ENCODE results near the gene COX20.

DNA sequence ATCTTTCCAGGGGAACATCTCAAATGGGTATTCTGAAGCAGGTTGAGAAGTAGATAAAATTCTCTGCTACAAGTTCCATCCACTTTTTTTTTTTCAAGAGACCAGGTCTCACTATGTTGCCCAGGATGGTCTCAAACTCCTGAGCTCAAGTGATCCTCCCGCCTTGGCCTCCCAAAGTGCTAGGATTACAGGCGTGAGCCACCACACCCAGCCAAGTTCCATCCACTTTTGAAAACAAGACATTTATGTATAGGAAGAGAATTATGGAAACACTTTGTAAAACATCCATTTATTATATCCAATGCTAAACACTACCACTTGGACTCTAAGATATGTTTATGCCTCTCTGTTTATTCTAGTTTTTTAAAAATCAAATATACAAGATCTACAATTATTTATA is 15.4 kb downstream of the COX20 start:
- TF ChIP-seq TEAD4 (IDR thresholded peaks at IDR 0.05) (no peak), RAD21 (IDR thresholded peaks at IDR 0.05; ENCODE audit: low read depth) (no peak), ZBTB7A (IDR thresholded peaks at IDR 0.05; ENCODE audit: low read depth) (no peak), TAF1 (IDR thresholded peaks at IDR 0.05; ENCODE audit: low read depth) (no peak), CREB1 (IDR thresholded peaks at IDR 0.05; ENCODE audit: low read depth) (no peak), YY1 (IDR thresholded peaks at IDR 0.05; ENCODE audit: low read depth) (no peak), FOXM1 (IDR thresholded peaks at IDR 0.05; ENCODE audit: borderline replicate concordance, low read depth) (no peak), EP300 (IDR thresholded peaks at IDR 0.05; ENCODE audit: borderline replicate concordance) (no peak), CEBPB (IDR thresholded peaks at IDR 0.05) (no peak), NFIC (IDR thresholded peaks at IDR 0.05) (no peak)
- TF ChIP-seq, protein P1, sequence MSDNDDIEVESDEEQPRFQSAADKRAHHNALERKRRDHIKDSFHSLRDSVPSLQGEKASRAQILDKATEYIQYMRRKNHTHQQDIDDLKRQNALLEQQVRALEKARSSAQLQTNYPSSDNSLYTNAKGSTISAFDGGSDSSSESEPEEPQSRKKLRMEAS (IDR thresholded peaks at IDR 0.05): no peak
- TF ChIP-seq, protein P2, sequence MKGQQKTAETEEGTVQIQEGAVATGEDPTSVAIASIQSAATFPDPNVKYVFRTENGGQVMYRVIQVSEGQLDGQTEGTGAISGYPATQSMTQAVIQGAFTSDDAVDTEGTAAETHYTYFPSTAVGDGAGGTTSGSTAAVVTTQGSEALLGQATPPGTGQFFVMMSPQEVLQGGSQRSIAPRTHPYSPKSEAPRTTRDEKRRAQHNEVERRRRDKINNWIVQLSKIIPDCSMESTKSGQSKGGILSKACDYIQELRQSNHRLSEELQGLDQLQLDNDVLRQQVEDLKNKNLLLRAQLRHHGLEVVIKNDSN (IDR thresholded peaks at IDR 0.05): no peak
- TF ChIP-seq, protein P3, sequence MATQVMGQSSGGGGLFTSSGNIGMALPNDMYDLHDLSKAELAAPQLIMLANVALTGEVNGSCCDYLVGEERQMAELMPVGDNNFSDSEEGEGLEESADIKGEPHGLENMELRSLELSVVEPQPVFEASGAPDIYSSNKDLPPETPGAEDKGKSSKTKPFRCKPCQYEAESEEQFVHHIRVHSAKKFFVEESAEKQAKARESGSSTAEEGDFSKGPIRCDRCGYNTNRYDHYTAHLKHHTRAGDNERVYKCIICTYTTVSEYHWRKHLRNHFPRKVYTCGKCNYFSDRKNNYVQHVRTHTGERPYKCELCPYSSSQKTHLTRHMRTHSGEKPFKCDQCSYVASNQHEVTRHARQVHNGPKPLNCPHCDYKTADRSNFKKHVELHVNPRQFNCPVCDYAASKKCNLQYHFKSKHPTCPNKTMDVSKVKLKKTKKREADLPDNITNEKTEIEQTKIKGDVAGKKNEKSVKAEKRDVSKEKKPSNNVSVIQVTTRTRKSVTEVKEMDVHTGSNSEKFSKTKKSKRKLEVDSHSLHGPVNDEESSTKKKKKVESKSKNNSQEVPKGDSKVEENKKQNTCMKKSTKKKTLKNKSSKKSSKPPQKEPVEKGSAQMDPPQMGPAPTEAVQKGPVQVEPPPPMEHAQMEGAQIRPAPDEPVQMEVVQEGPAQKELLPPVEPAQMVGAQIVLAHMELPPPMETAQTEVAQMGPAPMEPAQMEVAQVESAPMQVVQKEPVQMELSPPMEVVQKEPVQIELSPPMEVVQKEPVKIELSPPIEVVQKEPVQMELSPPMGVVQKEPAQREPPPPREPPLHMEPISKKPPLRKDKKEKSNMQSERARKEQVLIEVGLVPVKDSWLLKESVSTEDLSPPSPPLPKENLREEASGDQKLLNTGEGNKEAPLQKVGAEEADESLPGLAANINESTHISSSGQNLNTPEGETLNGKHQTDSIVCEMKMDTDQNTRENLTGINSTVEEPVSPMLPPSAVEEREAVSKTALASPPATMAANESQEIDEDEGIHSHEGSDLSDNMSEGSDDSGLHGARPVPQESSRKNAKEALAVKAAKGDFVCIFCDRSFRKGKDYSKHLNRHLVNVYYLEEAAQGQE (IDR thresholded peaks at IDR 0.05; ENCODE audit: low read depth): no peak
